Measurements from ENCODE around the gene PNMA5.
"Not testable (repeated sequence)": the region's sequence is repeated elsewhere in the genome, so short reads cannot be mapped to it uniquely, and the experiment has no call there.

PNMA5 gene

GRCh38 chrX:153029162-153029561 lies 35.2 kb upstream of the PNMA5 start:
- Histone ChIP-seq H2AFZ (ENCODE audit: low read depth) (no peak overlapping the region), H4K20me1 (ENCODE audit: insufficient read depth) (no peaks in the 10 kb centered on the region), H3K9ac (no peak overlapping the region), H3K79me2 (ENCODE audit: insufficient read depth, low read depth) (no peaks in the 10 kb centered on the region), H3K27me3 (ENCODE audit: insufficient read depth, low read depth) (no peaks in the 10 kb centered on the region), H3K4me1 (ENCODE audit: low read depth, poor library complexity, severe bottlenecking) (no peaks in the 10 kb centered on the region), H3K4me3 (IDR thresholded peaks at IDR 0.05; ENCODE audit: insufficient read depth, low read depth, low read length) (no peak overlapping the region), H3K36me3 (ENCODE audit: insufficient read depth) (no peaks in the 10 kb centered on the region), H3K27ac (no peak overlapping the region), H3K4me2 (no peak overlapping the region)
- TF ChIP-seq, protein P1, sequence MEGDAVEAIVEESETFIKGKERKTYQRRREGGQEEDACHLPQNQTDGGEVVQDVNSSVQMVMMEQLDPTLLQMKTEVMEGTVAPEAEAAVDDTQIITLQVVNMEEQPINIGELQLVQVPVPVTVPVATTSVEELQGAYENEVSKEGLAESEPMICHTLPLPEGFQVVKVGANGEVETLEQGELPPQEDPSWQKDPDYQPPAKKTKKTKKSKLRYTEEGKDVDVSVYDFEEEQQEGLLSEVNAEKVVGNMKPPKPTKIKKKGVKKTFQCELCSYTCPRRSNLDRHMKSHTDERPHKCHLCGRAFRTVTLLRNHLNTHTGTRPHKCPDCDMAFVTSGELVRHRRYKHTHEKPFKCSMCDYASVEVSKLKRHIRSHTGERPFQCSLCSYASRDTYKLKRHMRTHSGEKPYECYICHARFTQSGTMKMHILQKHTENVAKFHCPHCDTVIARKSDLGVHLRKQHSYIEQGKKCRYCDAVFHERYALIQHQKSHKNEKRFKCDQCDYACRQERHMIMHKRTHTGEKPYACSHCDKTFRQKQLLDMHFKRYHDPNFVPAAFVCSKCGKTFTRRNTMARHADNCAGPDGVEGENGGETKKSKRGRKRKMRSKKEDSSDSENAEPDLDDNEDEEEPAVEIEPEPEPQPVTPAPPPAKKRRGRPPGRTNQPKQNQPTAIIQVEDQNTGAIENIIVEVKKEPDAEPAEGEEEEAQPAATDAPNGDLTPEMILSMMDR (conservative IDR thresholded peaks at IDR 0.05; ENCODE audit: low read depth, low read length), result no peak

DNA sequence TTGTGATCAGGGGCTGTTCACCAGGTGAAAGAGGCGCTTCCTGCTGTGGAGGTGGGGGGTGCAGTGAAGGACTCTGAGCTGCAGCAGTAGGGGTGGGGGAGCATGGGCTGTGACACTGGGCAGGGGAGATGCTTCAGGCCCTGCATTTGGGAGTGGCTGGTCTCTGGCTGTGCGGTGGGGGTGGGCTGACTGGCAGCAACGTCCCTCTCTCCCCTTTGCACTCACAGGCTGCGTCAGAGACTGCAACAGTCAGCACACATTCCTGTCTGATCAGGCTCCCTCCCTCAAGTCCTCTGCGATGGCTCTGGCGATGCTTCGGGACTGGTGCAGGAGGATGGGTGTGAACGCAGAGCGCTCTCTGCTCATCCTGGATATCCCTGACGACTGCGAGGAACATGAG lies 34.6 kb upstream of the PNMA5 start:
- not testable (repeated sequence) for H3K4me2 ChIP-seq; H3K79me2 ChIP-seq (ENCODE audit: insufficient read depth, low read depth); H3K4me3 ChIP-seq (IDR thresholded peaks at IDR 0.05; ENCODE audit: insufficient read depth, low read depth, low read length); H3K4me1 ChIP-seq (ENCODE audit: low read depth, poor library complexity, severe bottlenecking); H3K9ac ChIP-seq; H3K36me3 ChIP-seq (ENCODE audit: insufficient read depth); H3K27me3 ChIP-seq (ENCODE audit: insufficient read depth, low read depth); H2AFZ ChIP-seq (ENCODE audit: low read depth); H4K20me1 ChIP-seq (ENCODE audit: insufficient read depth); H3K27ac ChIP-seq

- not testable (repeated sequence) for H4K20me1 ChIP-seq (ENCODE audit: insufficient read depth); H3K9ac ChIP-seq; H3K27ac ChIP-seq
Observed at GRCh38 chrX:153026501-153026900, 32.6 kb upstream of the PNMA5 start.

DNA sequence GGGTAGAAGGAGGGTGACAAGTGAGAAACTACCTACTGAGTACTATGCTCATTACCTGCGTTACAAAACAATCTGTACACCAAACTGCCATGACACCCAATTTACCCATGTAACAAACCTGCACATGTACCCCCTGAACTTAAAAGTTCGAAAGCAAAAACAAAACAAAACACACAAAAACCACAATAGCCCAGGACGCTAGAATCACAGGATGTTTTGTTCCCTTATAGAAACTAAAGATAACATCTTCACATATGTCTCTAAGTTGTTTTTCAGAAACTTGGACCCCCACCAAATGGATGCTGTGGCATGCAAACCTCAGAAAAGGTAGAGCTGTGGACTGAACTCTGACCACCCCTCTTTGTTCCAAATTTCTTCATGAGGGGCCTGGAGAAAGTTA lies 25.2 kb upstream of the PNMA5 start:
- H3K4me2 ChIP-seq, result no peak overlapping the region
- H3K27ac ChIP-seq, result no peak overlapping the region
- H4K20me1 ChIP-seq (ENCODE audit: insufficient read depth), result no peaks in the 10 kb centered on the region
- no peak overlapping the region for H3K9ac ChIP-seq
- H3K4me1 ChIP-seq (ENCODE audit: low read depth, poor library complexity, severe bottlenecking), result no peaks in the 10 kb centered on the region
- H3K79me2 ChIP-seq (ENCODE audit: insufficient read depth, low read depth), result no peaks in the 10 kb centered on the region
- no peak overlapping the region for H2AFZ ChIP-seq (ENCODE audit: low read depth)
- no peaks in the 10 kb centered on the region for H3K27me3 ChIP-seq (ENCODE audit: insufficient read depth, low read depth)
- TF ChIP-seq, protein P1 (conservative IDR thresholded peaks at IDR 0.05; ENCODE audit: low read depth, low read length), result no peak
- H3K4me3 ChIP-seq (IDR thresholded peaks at IDR 0.05; ENCODE audit: insufficient read depth, low read depth, low read length), result no peak overlapping the region
- no peaks in the 10 kb centered on the region for H3K36me3 ChIP-seq (ENCODE audit: insufficient read depth)

More at GRCh38 chrX:153026501-153026900, 32.6 kb upstream of the PNMA5 start:
- H3K4me2 ChIP-seq; H2AFZ ChIP-seq (ENCODE audit: low read depth); H3K4me1 ChIP-seq (ENCODE audit: low read depth, poor library complexity, severe bottlenecking); H3K27me3 ChIP-seq (ENCODE audit: insufficient read depth, low read depth); H3K4me3 ChIP-seq (IDR thresholded peaks at IDR 0.05; ENCODE audit: insufficient read depth, low read depth, low read length); H3K36me3 ChIP-seq (ENCODE audit: insufficient read depth); H3K79me2 ChIP-seq (ENCODE audit: insufficient read depth, low read depth): not testable (repeated sequence)

GRCh38 chrX:153017174-153017573 lies 23.3 kb upstream of the PNMA5 start:
- not testable (repeated sequence) for H4K20me1 ChIP-seq (ENCODE audit: insufficient read depth); H3K4me1 ChIP-seq (ENCODE audit: low read depth, poor library complexity, severe bottlenecking); H3K27me3 ChIP-seq (ENCODE audit: insufficient read depth, low read depth); H3K4me2 ChIP-seq; H3K36me3 ChIP-seq (ENCODE audit: insufficient read depth); H2AFZ ChIP-seq (ENCODE audit: low read depth); H3K4me3 ChIP-seq (IDR thresholded peaks at IDR 0.05; ENCODE audit: insufficient read depth, low read depth, low read length); H3K9ac ChIP-seq; H3K79me2 ChIP-seq (ENCODE audit: insufficient read depth, low read depth); H3K27ac ChIP-seq

DNA sequence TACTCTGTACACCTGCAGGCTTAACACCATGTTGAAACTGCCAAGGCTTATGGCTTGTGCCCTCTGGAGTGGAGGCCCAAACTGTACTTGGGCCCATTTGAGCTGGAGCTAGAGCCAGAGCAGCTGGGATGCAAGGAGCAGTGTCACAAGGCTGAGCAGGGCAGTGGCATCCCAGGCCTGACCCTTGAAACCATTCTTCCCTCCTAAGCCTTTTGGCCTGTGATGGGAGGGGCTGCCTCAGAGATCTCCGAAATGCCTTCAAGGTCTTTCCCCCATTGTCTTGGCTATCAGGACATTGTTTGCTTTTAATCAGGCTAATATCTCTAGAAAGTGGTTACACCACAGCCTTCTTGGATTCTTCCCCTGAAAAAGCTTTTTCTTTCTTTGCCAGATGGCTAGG lies 10.9 kb upstream of the PNMA5 start:
- TF ChIP-seq, protein P1 (conservative IDR thresholded peaks at IDR 0.05; ENCODE audit: low read depth, low read length), result no peak
- Histone ChIP-seq H4K20me1 (ENCODE audit: insufficient read depth) (no peaks in the 10 kb centered on the region), H3K4me2 (no peak overlapping the region), H3K79me2 (ENCODE audit: insufficient read depth, low read depth) (no peaks in the 10 kb centered on the region), H3K27ac (no peak overlapping the region), H3K27me3 (ENCODE audit: insufficient read depth, low read depth) (no peaks in the 10 kb centered on the region), H3K9ac (no peak overlapping the region), H3K4me1 (ENCODE audit: low read depth, poor library complexity, severe bottlenecking) (no peaks in the 10 kb centered on the region), H2AFZ (ENCODE audit: low read depth) (no peak overlapping the region), H3K4me3 (IDR thresholded peaks at IDR 0.05; ENCODE audit: insufficient read depth, low read depth, low read length) (no peak overlapping the region), H3K36me3 (ENCODE audit: insufficient read depth) (no peaks in the 10 kb centered on the region)

All from KMS-11 (cell line).